GM15510 (cell line): ENCODE results near the gene ADGRB3.

Experiments used
- POLR2A ChIP-seq: IDR thresholded peaks from 3 replicates; pipeline ENCODE4 v1.6.1; 2011; ENCODE audit warnings: borderline replicate concordance; ENCODE audit not compliant: insufficient read length; ENCODE audit errors: extremely low read depth

ADGRB3 gene

GRCh38 chr6:68718385-68719073, 83.4 kb downstream of the ADGRB3 start:
- TF ChIP-seq POLR2A = no peak

GRCh38 chr6:68719761-68720160, 84.7 kb downstream of the ADGRB3 start:
- TF ChIP-seq POLR2A = no peak

- TF ChIP-seq POLR2A = no peak
Measured at GRCh38 chr6:68722891-68723527, 87.9 kb downstream of the ADGRB3 start.

GRCh38 chr6:68724060-68724459, 89.0 kb downstream of the ADGRB3 start:
- no peak for TF ChIP-seq POLR2A

GRCh38 chr6:68726337-68726736, 91.3 kb downstream of the ADGRB3 start:
- no peak for TF ChIP-seq POLR2A

GRCh38 chr6:68726992-68727391, 91.9 kb downstream of the ADGRB3 start:
- TF ChIP-seq POLR2A = no peak

- no peak for TF ChIP-seq POLR2A
Measured at GRCh38 chr6:68727699-68728098, 92.6 kb downstream of the ADGRB3 start.

- TF ChIP-seq POLR2A = no peak
Measured at GRCh38 chr6:68728159-68728979, 93.3 kb downstream of the ADGRB3 start.

GRCh38 chr6:68729377-68729903, 94.4 kb downstream of the ADGRB3 start:
- no peak for TF ChIP-seq POLR2A

- no peak for TF ChIP-seq POLR2A
Measured at GRCh38 chr6:68730291-68731054, 95.4 kb downstream of the ADGRB3 start.

GRCh38 chr6:68732423-68732822, 97.3 kb downstream of the ADGRB3 start:
- TF ChIP-seq POLR2A = no peak

GRCh38 chr6:68735866-68736265, 100.8 kb downstream of the ADGRB3 start:
- no peak for TF ChIP-seq POLR2A

- no peak for TF ChIP-seq POLR2A
Measured at GRCh38 chr6:68737061-68737460, 102.0 kb downstream of the ADGRB3 start.

- TF ChIP-seq POLR2A = no peak
Measured at GRCh38 chr6:68738039-68738438, 103.0 kb downstream of the ADGRB3 start.

GRCh38 chr6:68740828-68741500, 105.9 kb downstream of the ADGRB3 start:
- no peak for TF ChIP-seq POLR2A
